HepG2 (cell line): ENCODE data around the gene SYTL3. TPM values are rescaled to one million over a fixed set of nuclear protein-coding genes. Genes with fewer than 3 reads are reported as not detected.

Experiments
- AFF4 ChIP-seq: sonication (generic); formaldehyde crosslinking; IDR thresholded peaks from 2 replicates; pipeline ENCODE4 v1.4.0; 2020; ENCODE audit warnings: missing genetic modification reagents
- USF2 ChIP-seq, 2 experiments: sonication (generic) in 1 of 2; formaldehyde crosslinking in 1 of 2; IDR thresholded peaks; 2 replicates each; pipeline versions ENCODE4 v1.5.1 to v1.6.1; 2011 to 2020; ENCODE audit warnings: borderline replicate concordance in 1 of 2, low read depth in 1 of 2, low read length in 1 of 2, mild to moderate bottlenecking in 1 of 2, missing genetic modification reagents in 1 of 2, moderate library complexity in 1 of 2
- polyA plus RNA-seq, 8 experiments: library from polyadenylated mRNA; depleted of rRNA in 3 of 8; stranded (reverse) in 7 of 8; unstranded in 1 of 8; fragments of >200 nt; fragmentation: Illumina TruSeq in 4 of 8; extraction: Trizol in 4 of 8; gene quantifications; 2 replicates each; pipeline versions ENCODE4 v1.2.1 to v1.2.3, GENCODE V29; 2011 to 2016; ENCODE audit warnings: low read depth in 4 of 8, missing spikeins in 1 of 8, mixed read lengths in 1 of 8; ENCODE audit not compliant: insufficient read depth in 1 of 8
- total RNA-seq, 5 experiments: library from RNA; depleted of rRNA; stranded (reverse); fragments of >200 nt; fragmentation: Illumina TruSeq; extraction: Trizol; gene quantifications; 2 replicates each; pipeline ENCODE4 v1.2.3, GENCODE V29; 2016; ENCODE audit warnings: low read depth in 1 of 5

SYTL3 gene
- total and polyA plus RNA-seq, 2 of the 13 experiments (the other 11 are each of a cell fraction or from before 2014, with no cell fraction given) = 0.11 to 0.28 TPM

- peak; percentile 47 for TF ChIP-seq USF2 (IDR thresholded peaks at IDR 0.05; ENCODE audit: low read depth, low read length)
- peak; percentile 71 for TF ChIP-seq USF2 (CRISPR knock-in tag; IDR thresholded peaks at IDR 0.05; ENCODE audit: borderline replicate concordance)
- TF ChIP-seq AFF4 (CRISPR knock-in tag) = no peak
Measured at GRCh38 chr6:158703837-158704822, 54.3 kb downstream of the SYTL3 start (continued).
